Glomerular endothelial cell (primary cell): ENCODE measurements around the gene CREB5. TPM values are rescaled to one million over a fixed set of nuclear protein-coding genes. Genes with fewer than 3 reads are reported as not detected.

Experiments used
- DNase-seq: peaks from one replicate; pipeline ENCODE4 v3.0.0-alpha.2; 2011; ENCODE audit warnings: low read depth, low spot score; ENCODE audit errors: extremely low read depth
- total RNA-seq: library from RNA; depleted of rRNA; stranded (reverse); fragments of >200 nt; gene quantifications from 2 replicates; pipeline ENCODE4 v1.2.3, GENCODE V29; 2015

CREB5 gene
- total RNA-seq, 1 donor from 2014 or later, result 28.7 TPM

- no peak for DNase-seq
Observed at GRCh38 chr7:28433039-28433438, 20.7 kb downstream of the CREB5 start.

- DNase-seq, result no peak
Observed at GRCh38 chr7:28433699-28434219, 21.4 kb downstream of the CREB5 start.

GRCh38 chr7:28434510-28434909 is 22.2 kb downstream of the CREB5 start:
- no peak for DNase-seq

GRCh38 chr7:28435152-28435551 is 22.8 kb downstream of the CREB5 start:
- DNase-seq, result no peak

GRCh38 chr7:28435732-28436378 is 23.5 kb downstream of the CREB5 start:
- no peak for DNase-seq

- DNase-seq, result no peak
Observed at GRCh38 chr7:28440055-28440601, 27.8 kb downstream of the CREB5 start.

- no peak for DNase-seq
Observed at GRCh38 chr7:28442540-28443420, 30.5 kb downstream of the CREB5 start.

GRCh38 chr7:28446131-28446530 is 33.8 kb downstream of the CREB5 start:
- no peak for DNase-seq

GRCh38 chr7:28447071-28447470 is 34.8 kb downstream of the CREB5 start:
- no peak for DNase-seq

- no peak for DNase-seq
Observed at GRCh38 chr7:28448708-28449107, 36.4 kb downstream of the CREB5 start.

GRCh38 chr7:28452681-28453080 is 40.4 kb downstream of the CREB5 start:
- no peak for DNase-seq

- no peak for DNase-seq
Observed at GRCh38 chr7:28455486-28455885, 43.2 kb downstream of the CREB5 start.

- no peak for DNase-seq
Observed at GRCh38 chr7:28456044-28456443, 43.7 kb downstream of the CREB5 start.

GRCh38 chr7:28458732-28459131 is 46.4 kb downstream of the CREB5 start:
- DNase-seq, result no peak

GRCh38 chr7:28459306-28459705 is 47.0 kb downstream of the CREB5 start:
- no peak for DNase-seq

- no peak for DNase-seq
Observed at GRCh38 chr7:28465697-28466096, 53.4 kb downstream of the CREB5 start.

- no peak for DNase-seq
Observed at GRCh38 chr7:28466341-28466740, 54.0 kb downstream of the CREB5 start.

- no peak for DNase-seq
Observed at GRCh38 chr7:28466885-28467284, 54.6 kb downstream of the CREB5 start.

- DNase-seq, result no peak
Observed at GRCh38 chr7:28469562-28469961, 57.2 kb downstream of the CREB5 start.

GRCh38 chr7:28470344-28470743 is 58.0 kb downstream of the CREB5 start:
- no peak for DNase-seq

- no peak for DNase-seq
Observed at GRCh38 chr7:28472332-28472731, 60.0 kb downstream of the CREB5 start.
